HepG2 (cell line): ENCODE measurements around the gene ACSF3. TPM values are rescaled to one million over a fixed set of nuclear protein-coding genes. Genes with fewer than 3 reads are reported as not detected.

ENCODE experiments used
- CCAR2 ChIP-seq: fragments of 200-400 bp; formaldehyde crosslinking; optimal IDR thresholded peaks from 2 replicates; pipeline ENCODE3; 2018; ENCODE audit warnings: low read depth, mild to moderate bottlenecking, low read length, moderate library complexity
- FOXA3 ChIP-seq: IDR thresholded peaks from 2 replicates; pipeline ENCODE4 v1.6.1; 2016; ENCODE audit warnings: missing genetic modification reagents, missing compliant biosample characterization
- FOXP1 ChIP-seq, 2 experiments: fragments of 450-650 bp in 1 of 2; IDR thresholded peaks; 2 replicates each; pipeline ENCODE4 v1.6.1; 2017 to 2018; ENCODE audit warnings: antibody characterized with exemption in 1 of 2
- HHEX ChIP-seq: IDR thresholded peaks from 2 replicates; pipeline ENCODE4 v1.6.1; 2016; ENCODE audit warnings: control low read depth
- HNRNPK ChIP-seq: fragments of 200-400 bp; formaldehyde crosslinking; IDR thresholded peaks from 2 replicates; pipeline ENCODE4 v1.6.1; 2018; ENCODE audit warnings: low read length, low read depth, moderate library complexity, mild to moderate bottlenecking; ENCODE audit not compliant: poor library complexity, severe bottlenecking
- HOXA3 ChIP-seq: sonication (generic); formaldehyde crosslinking; IDR thresholded peaks from 2 replicates; pipeline ENCODE4 v1.5.0; 2020; ENCODE audit warnings: missing genetic modification reagents
- HOXD1 ChIP-seq: sonication (generic); formaldehyde crosslinking; IDR thresholded peaks from 2 replicates; pipeline ENCODE4 v1.5.0; 2020; ENCODE audit warnings: missing genetic modification reagents
- KDM4B ChIP-seq: sonication (generic); formaldehyde crosslinking; IDR thresholded peaks from 2 replicates; pipeline ENCODE4 v1.4.0; 2020; ENCODE audit warnings: missing genetic modification reagents
- MEF2D ChIP-seq: sonication (generic); formaldehyde crosslinking; IDR thresholded peaks from 2 replicates; pipeline ENCODE4 v1.5.1; 2020; ENCODE audit warnings: mild to moderate bottlenecking, missing genetic modification reagents
- MXD1 ChIP-seq: sonication (generic); formaldehyde crosslinking; IDR thresholded peaks from 2 replicates; pipeline ENCODE4 v1.4.0; 2020; ENCODE audit warnings: mild to moderate bottlenecking, missing genetic modification reagents
- PBX3 ChIP-seq: sonication (generic); formaldehyde crosslinking; IDR thresholded peaks from 2 replicates; pipeline ENCODE4 v1.8.1; 2023; ENCODE audit warnings: missing genetic modification reagents, inconsistent platforms, borderline replicate concordance
- ZBTB46 ChIP-seq: sonication (generic); formaldehyde crosslinking; IDR thresholded peaks from 2 replicates; pipeline ENCODE4 v1.4.0; 2020; ENCODE audit warnings: mild to moderate bottlenecking, missing genetic modification reagents, borderline replicate concordance
- ZC3H4 ChIP-seq: sonication (generic); formaldehyde crosslinking; IDR thresholded peaks from 2 replicates; pipeline ENCODE4 v1.4.0; 2020; ENCODE audit warnings: missing genetic modification reagents, borderline replicate concordance
- ZFP41 ChIP-seq: sonication (generic); formaldehyde crosslinking; IDR thresholded peaks from 2 replicates; pipeline ENCODE4 v1.4.0; 2020; ENCODE audit warnings: mild to moderate bottlenecking, missing genetic modification reagents, borderline replicate concordance
- ZNF331 ChIP-seq: sonication (generic); formaldehyde crosslinking; IDR thresholded peaks from 2 replicates; pipeline ENCODE4 v1.4.0; 2020; ENCODE audit warnings: missing genetic modification reagents
- ZNF552 ChIP-seq: sonication (generic); formaldehyde crosslinking; IDR thresholded peaks from 2 replicates; pipeline ENCODE4 v1.9.0; 2022; ENCODE audit warnings: missing genetic modification reagents, mild to moderate bottlenecking, borderline replicate concordance
- ZNF567 ChIP-seq: sonication (generic); formaldehyde crosslinking; IDR thresholded peaks from 2 replicates; pipeline ENCODE4 v1.8.1; 2023; ENCODE audit warnings: mild to moderate bottlenecking, missing genetic modification reagents, borderline replicate concordance
- ZNF660 ChIP-seq: sonication (generic); formaldehyde crosslinking; IDR thresholded peaks from 2 replicates; pipeline ENCODE4 v1.5.1; 2020; ENCODE audit warnings: mild to moderate bottlenecking, low read depth, missing genetic modification reagents, borderline replicate concordance
- ZNF75D ChIP-seq: sonication (generic); formaldehyde crosslinking; IDR thresholded peaks from 2 replicates; pipeline ENCODE4 v1.8.1; 2023; ENCODE audit warnings: missing genetic modification reagents, mild to moderate bottlenecking, borderline replicate concordance
- ZNF772 ChIP-seq: sonication (generic); formaldehyde crosslinking; IDR thresholded peaks from 2 replicates; pipeline ENCODE4 v1.5.0; 2020; ENCODE audit warnings: mild to moderate bottlenecking, missing genetic modification reagents
- ZNF776 ChIP-seq: sonication (generic); formaldehyde crosslinking; IDR thresholded peaks from 2 replicates; pipeline ENCODE4 v1.4.0; 2020; ENCODE audit warnings: mild to moderate bottlenecking, missing genetic modification reagents
- polyA plus RNA-seq, 8 experiments: library from polyadenylated mRNA; depleted of rRNA in 3 of 8; stranded (reverse) in 7 of 8; unstranded in 1 of 8; fragments of >200 nt; fragmentation: Illumina TruSeq in 4 of 8; extraction: Trizol in 4 of 8; gene quantifications; 2 replicates each; pipeline versions ENCODE4 v1.2.1 to v1.2.3, GENCODE V29; 2011 to 2016; ENCODE audit warnings: low read depth in 4 of 8, missing spikeins in 1 of 8, mixed read lengths in 1 of 8; ENCODE audit not compliant: insufficient read depth in 1 of 8
- total RNA-seq, 5 experiments: library from RNA; depleted of rRNA; stranded (reverse); fragments of >200 nt; fragmentation: Illumina TruSeq; extraction: Trizol; gene quantifications; 2 replicates each; pipeline ENCODE4 v1.2.3, GENCODE V29; 2016; ENCODE audit warnings: low read depth in 1 of 5
- TF ChIP-seq, protein P1 (sequence below): sonication (generic); formaldehyde crosslinking; IDR thresholded peaks from 2 replicates; pipeline ENCODE4 v1.4.0; 2020; ENCODE audit warnings: low read depth, mild to moderate bottlenecking, missing genetic modification reagents
- TF ChIP-seq, protein P2 (sequence below): IDR thresholded peaks from 2 replicates; pipeline ENCODE4 v1.6.1; 2016; ENCODE audit warnings: missing compliant biosample characterization, missing genetic modification reagents, borderline replicate concordance

ACSF3 gene
- total and polyA plus RNA-seq, 2 of the 13 experiments (the other 11 are each of a cell fraction or from before 2014, with no cell fraction given): 14.9 to 30.6 TPM

GRCh38 chr16:89161763-89162713 lies 68.4 kb downstream of the ACSF3 start (continued):
- TF ChIP-seq HHEX (CRISPR knock-in tag) (no peak), ZBTB46 (no peak), CCAR2 (no peak), PBX3 (CRISPR knock-in tag) (no peak), HOXA3 (CRISPR knock-in tag) (0 out of 2 replicates have a peak, but pooled peaks have one; percentile 14), KDM4B (no peak), HNRNPK (no peak), ZNF331 (CRISPR knock-in tag) (no peak), HOXD1 (CRISPR knock-in tag) (no peak), FOXA3 (CRISPR knock-in tag) (no peak), ZNF552 (CRISPR knock-in tag) (peak; percentile 46; the same call in 1 of the 2 replicates), ZNF75D (CRISPR knock-in tag) (no peak), FOXP1 (IDR thresholded peaks at IDR 0.05) (no peak), FOXP1 (CRISPR knock-in tag; IDR thresholded peaks at IDR 0.05) (no peak), ZNF776 (CRISPR knock-in tag) (peak; percentile 49; the same call in 1 of the 2 replicates), ZFP41 (CRISPR knock-in tag) (no peak), ZNF567 (CRISPR knock-in tag) (no peak), MXD1 (CRISPR knock-in tag) (0 out of 2 replicates have a peak, but pooled peaks have one; percentile 31), ZNF772 (CRISPR knock-in tag) (no peak), ZNF660 (CRISPR knock-in tag) (no peak), MEF2D (CRISPR knock-in tag) (no peak), ZC3H4 (no peak)
- TF ChIP-seq, protein P1, sequence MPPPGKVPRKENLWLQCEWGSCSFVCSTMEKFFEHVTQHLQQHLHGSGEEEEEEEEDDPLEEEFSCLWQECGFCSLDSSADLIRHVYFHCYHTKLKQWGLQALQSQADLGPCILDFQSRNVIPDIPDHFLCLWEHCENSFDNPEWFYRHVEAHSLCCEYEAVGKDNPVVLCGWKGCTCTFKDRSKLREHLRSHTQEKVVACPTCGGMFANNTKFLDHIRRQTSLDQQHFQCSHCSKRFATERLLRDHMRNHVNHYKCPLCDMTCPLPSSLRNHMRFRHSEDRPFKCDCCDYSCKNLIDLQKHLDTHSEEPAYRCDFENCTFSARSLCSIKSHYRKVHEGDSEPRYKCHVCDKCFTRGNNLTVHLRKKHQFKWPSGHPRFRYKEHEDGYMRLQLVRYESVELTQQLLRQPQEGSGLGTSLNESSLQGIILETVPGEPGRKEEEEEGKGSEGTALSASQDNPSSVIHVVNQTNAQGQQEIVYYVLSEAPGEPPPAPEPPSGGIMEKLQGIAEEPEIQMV (CRISPR knock-in tag): no peak
- TF ChIP-seq, protein P2, sequence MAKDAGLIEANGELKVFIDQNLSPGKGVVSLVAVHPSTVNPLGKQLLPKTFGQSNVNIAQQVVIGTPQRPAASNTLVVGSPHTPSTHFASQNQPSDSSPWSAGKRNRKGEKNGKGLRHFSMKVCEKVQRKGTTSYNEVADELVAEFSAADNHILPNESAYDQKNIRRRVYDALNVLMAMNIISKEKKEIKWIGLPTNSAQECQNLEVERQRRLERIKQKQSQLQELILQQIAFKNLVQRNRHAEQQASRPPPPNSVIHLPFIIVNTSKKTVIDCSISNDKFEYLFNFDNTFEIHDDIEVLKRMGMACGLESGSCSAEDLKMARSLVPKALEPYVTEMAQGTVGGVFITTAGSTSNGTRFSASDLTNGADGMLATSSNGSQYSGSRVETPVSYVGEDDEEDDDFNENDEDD (CRISPR knock-in tag): 0 out of 2 replicates have a peak, but pooled peaks have one; percentile 18
